ENCODE data around the gene ADGRB3.
A peak's percentile ranks its signal among the peaks of the same experiment; 100 is the strongest.
"Not testable (repeated sequence)": the region's sequence is repeated elsewhere in the genome, so short reads cannot be mapped to it uniquely, and the experiment has no call there.

Gene ADGRB3

GRCh38 chr6:68743099-68743498 is 108.0 kb downstream of the ADGRB3 start:
- no peak for DNase-seq

DNA sequence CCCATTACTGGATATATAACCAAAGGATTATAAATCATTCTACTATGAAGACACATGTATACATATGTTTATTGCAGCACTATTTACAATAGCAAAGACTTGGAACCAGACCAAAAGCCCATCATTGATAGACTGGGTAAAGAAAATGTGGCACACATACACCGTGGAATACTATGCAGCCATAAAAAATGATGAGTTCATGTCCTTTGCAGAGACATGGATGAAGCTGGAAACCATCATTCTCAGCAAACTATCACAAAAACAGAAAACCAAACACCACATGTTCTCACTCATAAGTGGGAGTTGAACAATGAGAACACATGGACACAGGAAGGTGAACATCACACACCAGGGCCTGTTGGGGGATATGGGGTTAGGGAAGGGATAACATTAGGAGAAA is 109.3 kb downstream of the ADGRB3 start:
- DNase-seq: not testable (repeated sequence)

DNA sequence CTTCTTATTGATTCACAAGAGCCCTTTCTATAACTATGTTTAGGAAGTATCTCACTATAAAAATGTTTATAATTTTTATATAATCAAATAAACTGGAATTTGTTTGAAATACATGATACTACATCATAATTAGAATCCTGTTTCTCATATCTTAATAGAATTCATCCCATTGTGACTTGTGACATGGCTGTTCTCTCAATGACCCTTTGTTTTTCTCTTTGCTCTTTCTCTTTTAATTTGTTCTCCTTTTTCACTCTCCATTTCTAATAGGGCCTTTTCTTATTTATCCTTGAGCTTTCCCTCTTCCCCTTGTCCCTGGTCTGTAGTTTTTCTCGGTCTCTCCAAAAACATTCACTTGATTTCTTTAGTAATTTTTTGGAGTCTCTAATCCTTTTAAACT is 111.3 kb downstream of the ADGRB3 start:
- DNase-seq: no peak

DNA sequence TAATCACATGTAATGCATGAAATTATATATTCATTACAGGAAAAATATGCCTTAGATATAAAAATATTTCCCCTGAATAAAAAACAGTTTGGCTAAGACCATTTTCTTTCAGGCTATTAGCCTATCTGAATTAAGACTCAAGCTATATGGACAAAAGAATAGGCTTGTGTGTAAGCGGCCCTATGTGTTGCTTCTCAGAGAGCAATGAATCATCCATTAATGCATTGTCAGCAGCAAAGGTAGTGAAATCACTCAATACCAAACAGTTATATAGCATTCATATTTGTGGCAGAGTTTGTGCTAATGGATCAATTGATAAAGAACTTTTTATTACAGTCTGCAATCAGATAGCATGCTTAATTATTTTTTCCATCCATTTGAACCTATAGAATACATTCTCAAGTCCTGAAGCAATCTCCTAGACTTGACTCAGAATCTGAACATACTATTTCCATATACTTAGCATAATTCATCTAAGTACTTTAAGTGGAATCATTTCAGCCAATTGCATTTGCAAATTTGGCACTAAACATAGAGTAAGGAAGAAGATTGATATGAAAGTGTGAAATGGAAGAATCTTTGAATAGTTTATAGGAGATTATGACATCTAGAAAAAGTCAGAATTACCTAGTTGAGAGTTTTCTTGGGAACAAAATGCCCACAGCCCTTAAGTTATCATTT is 112.2 kb downstream of the ADGRB3 start:
- no peak for DNase-seq

- DNase-seq: not testable (repeated sequence)
Measured at GRCh38 chr6:68747832-68748231, 112.8 kb downstream of the ADGRB3 start.

DNA sequence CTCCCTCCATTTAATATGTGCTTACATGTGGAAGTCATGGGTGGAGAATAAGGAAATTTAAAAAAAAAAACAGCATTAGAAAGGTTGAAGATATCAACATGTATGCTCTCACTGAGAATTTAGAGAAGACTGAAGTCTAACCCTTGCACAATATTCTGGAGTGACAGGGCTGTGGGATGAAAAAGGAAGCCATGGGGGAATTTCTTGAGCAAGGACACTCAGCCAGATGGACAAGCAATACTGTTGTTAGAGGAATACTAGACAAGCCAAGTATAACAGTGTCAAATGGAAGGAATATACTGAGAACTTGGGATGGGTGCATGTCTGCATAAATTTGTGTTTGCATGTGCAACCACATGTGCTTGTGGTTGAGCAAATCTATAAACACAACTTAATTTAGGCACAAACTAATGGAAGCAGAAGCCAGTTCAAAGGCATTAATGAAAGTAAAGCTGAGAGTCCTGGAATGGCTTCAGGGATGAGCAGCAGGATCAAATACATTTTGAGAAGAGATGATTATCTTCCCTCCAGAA is 119.7 kb downstream of the ADGRB3 start:
- DNase-seq: no peak

DNA sequence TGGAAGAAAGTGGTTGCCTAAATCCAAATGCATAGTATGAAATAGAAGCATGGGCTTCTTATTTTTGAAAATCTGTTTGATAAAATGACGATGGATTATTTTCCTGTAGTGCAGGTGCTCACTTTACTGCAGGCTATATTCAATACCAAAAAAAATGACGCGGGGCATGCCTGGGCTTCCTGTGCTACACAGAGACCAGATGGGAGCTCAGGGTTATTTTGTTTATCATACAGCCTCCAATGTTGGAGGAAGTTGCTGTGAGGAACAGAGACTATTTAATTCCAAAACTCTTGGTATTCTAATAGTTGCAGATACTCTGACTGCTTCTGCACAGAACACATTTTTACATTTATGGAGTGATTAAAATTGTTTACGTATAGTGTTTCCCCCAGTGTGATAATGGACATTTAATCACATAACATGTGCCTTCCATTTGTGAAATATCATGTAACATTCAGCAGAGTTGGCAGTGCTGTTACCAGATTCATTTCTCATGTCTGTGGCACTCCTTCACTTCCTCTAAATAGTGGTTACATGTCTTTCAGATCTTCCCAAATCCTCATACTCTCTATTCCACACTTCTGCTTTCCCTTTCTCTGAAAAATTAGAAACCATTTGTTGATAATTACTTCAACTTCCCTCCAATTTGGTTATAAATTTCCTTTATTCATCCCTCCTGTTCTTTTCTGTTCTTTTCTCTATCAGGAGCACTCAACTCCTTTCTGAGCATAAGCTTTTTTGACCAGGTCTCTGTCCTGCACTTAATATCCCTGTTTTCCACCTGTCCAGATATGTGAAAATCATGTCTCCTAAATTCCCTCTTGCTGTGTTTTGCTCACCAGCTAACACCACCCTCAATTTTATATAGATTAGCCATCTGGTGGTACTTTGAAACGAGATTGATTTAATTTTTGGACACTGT is 121.6 kb downstream of the ADGRB3 start:
- peak in 1 of 2 experiments; percentile 23 for DNase-seq

DNA sequence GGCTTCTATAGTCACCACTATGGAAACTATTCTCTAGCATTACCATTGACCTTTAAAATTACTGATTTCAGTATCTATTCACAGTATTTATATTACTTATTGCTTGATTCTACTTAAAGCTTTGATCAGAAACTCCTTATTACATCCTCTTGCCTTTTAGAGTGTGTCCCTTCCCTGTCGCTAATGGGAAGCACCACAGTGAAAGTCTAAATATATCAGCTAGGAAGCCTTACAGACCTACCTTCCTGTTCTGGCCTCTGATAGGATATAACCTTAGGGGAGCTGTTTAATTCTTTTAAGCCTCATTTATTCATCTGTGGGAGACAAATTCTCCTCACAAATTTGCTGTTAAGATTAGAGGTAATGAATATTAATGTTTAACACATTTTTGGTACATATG is 122.7 kb downstream of the ADGRB3 start:
- DNase-seq: no peak

DNA sequence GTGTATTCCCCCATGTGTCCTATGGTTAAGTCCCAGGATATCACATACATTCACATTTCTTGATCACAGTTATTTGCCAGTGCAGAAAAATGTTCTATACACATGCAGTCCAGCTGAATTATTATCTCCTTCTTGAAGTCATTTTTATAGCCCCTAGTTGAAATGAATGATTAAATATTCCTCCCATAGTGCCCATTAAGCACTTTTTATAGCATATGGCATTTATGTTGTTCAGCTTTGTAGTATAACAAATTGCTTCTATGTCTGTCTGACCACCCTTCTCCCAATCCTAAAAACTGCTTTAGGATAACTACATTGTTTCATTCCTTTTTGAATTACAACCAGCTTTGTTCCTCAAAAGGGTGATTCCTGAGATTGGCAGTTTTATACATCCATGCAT is 123.5 kb downstream of the ADGRB3 start:
- no peak for DNase-seq

DNA sequence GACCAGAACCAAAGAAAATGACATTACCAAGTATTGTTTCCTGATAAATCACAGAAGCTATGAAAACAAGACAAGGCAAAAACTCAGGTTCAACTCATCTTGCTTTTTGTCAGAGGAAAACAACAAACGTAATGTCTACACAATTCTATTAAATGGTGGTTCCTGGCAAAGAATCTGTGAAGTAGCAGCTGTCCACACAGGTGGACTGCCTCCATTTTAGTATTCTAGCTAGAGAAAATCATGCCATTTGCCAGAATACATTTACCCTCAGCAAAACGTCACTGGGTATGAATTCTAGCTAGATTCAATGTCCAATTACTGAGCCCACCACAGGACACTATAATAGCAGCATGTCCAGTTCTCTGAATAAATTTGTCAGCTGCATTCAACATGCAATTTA is 125.4 kb downstream of the ADGRB3 start:
- DNase-seq: no peak

- DNase-seq: no peak
Measured at GRCh38 chr6:68760941-68761676, 126.0 kb downstream of the ADGRB3 start.

GRCh38 chr6:68761985-68762384 is 126.9 kb downstream of the ADGRB3 start:
- DNase-seq: no peak

DNA sequence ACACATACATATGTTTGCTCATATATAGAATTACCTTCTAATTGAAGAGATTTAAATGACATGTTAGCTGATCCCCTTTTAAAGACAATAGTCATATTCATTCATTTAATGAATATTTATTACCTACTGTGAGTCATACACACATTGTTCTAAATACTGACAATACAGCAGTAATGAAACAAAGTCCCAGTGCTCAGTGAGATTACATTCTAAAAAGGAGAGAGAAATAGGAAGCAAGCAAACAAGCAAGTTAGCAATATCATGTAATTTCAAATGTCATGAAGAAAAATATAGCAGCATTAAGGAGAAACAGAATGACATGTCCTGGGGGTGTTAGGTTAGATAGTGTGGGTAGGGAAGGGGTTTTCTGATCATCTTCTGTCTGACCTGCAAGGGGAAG is 136.3 kb downstream of the ADGRB3 start:
- no peak for DNase-seq

GRCh38 chr6:68774843-68775242 is 139.8 kb downstream of the ADGRB3 start:
- DNase-seq: no peak

DNA sequence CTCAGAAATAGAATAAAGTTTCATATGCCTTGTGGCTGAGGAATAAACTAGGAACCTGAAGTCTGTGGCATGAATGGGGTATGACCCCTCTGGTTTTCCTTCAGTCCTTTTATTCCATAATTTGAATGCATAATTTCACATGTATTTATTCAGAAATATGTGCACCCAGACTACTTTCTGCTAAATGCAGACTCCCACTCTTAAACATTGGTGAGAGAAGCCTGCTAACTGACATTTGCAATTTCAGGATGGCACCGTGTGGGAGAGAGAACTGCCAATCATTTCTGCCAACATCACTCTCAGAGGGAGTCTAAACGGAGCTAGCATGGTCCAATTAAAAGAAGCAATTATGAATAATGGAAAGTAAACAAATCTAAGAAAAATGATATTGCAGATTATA is 141.3 kb downstream of the ADGRB3 start:
- no peak for DNase-seq

DNA sequence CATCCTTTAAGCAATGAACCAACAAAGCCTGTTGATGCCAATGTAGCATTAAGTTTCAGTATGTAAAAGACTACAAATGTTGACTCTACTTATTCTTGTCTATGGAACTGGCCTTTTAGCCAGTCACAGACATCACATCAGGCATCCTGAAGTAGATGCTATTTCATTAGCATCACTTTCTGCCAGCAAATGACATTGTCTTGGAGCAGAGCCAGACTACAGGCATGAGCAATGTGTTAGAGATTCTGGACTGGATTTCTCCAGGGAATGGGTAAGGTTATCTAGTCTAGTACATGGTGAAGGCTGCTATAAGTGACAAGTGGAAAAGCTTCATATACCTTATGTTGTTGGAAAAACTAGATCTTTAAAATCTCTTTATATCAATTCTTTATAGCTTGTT is 142.9 kb downstream of the ADGRB3 start:
- no peak for DNase-seq

GRCh38 chr6:68778356-68779020 is 143.4 kb downstream of the ADGRB3 start:
- DNase-seq: peak; percentile 46 to 50

DNA sequence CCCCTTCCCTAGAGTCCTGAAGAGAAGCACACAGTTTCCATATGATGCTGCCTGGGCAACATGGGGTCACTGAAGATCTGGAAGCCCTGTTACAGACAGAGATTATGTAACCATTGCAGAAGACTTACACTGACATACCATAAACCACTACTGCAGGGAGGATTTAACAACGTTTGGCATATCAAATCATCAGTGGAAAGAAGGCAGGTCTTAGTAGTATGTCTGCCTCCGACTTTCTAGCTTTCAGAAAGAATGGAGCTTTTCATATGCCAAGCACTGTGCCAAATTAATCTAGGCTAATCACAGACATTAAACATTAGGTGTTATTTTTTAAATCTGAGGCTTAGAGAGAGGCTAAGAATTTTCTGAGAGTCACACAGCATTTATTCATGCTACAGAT is 144.3 kb downstream of the ADGRB3 start:
- no peak for DNase-seq

DNA sequence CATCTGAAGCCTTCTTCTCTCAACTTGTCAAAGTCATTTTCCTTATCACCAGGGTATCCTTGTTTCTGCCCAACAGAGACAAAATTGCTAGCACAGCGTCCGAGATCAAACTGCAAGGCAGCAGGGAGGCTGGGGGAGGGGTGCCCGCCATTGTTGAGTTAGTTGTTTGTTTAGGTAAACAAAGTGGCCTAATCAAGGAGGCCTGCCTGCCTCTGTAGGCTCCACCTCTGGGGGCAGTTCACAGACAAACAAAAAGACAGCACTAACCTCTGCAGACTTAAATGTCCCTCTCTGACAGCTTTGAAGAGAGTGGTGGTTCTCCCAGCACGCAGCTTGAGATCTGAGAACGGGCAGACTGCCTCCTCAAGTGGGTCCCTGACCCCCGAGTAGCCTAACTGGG is 155.0 kb downstream of the ADGRB3 start:
- DNase-seq: not testable (repeated sequence)

DNA sequence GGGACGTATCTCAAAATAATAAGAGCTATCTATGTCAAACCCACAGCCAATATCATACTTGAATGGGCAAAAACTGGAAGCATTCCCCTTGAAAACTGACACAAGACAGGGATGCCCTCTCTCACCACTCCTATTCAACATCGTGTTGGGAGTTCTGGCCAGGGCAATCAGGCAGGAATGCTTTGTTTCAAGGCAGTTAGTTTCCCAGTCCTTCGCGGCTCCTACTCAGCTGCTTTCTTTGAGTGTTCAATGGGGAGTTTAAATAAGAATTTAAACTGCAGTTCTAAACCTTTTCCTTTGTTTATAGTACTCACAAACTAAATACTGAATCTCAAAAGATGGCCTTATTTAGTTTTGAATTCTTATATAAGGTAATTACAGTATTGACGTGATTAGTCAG is 179.9 kb downstream of the ADGRB3 start:
- not testable (repeated sequence) for DNase-seq

DNA sequence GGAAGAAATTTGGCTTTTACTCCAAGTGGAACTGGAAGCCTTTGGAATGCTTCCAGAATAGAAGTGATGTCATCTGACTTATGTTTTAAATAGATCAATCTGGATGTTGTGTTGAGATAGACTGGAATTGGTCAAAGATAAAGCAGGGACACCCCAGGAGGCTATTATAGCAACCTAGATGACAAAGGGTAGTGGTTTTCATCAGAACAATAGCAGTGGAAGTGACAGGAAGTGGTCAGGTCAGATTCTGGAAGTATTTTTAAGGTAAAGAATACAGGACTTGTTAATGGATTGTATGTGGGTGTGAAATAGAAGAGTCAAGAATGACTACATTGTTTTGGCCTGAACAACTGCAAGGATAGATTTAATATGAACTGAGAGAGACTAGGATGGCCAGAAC is 191.4 kb downstream of the ADGRB3 start:
- DNase-seq: no peak

GRCh38 chr6:68834551-68834950 is 199.5 kb downstream of the ADGRB3 start:
- no peak for DNase-seq

GRCh38 chr6:68838571-68838970 is 203.5 kb downstream of the ADGRB3 start:
- no peak for DNase-seq
